Memory B cell (primary cell): ENCODE data around the gene SRSF12.

ENCODE experiments used
- ATAC-seq: fragments of 150-1000 bp; cut with Tn5 transposase; 2 replicates; pipeline ENCODE4 v1.10.0; 2021; ENCODE audit warnings: low read depth, mild to moderate bottlenecking, moderate library complexity
- DNase-seq, 2 donors: peaks; one replicate each; pipeline ENCODE4 v3.0.0; 2022; ENCODE audit warnings: low spot score in 2 of 2
- H3K27ac Mint-ChIP-seq: one replicate; pipeline ENCODE4 v1.8.0; 2022; ENCODE audit warnings: mild to moderate bottlenecking, moderate library complexity, mixed read lengths
- H3K27me3 Mint-ChIP-seq: one replicate; pipeline ENCODE4 v1.8.0; 2022; ENCODE audit warnings: mixed read lengths
- H3K36me3 Mint-ChIP-seq: one replicate; pipeline ENCODE4 v1.8.0; 2022; ENCODE audit warnings: mild to moderate bottlenecking, mixed read lengths
- H3K4me1 Mint-ChIP-seq: one replicate; pipeline ENCODE4 v1.8.0; 2022; ENCODE audit warnings: mixed read lengths
- H3K4me3 Mint-ChIP-seq: one replicate; pipeline ENCODE4 v1.8.0; 2022; ENCODE audit warnings: mild to moderate bottlenecking, moderate library complexity, mixed read lengths
- H3K9me3 Mint-ChIP-seq: one replicate; pipeline ENCODE4 v1.8.0; 2022; ENCODE audit warnings: mixed read lengths

The SRSF12 gene

DNA sequence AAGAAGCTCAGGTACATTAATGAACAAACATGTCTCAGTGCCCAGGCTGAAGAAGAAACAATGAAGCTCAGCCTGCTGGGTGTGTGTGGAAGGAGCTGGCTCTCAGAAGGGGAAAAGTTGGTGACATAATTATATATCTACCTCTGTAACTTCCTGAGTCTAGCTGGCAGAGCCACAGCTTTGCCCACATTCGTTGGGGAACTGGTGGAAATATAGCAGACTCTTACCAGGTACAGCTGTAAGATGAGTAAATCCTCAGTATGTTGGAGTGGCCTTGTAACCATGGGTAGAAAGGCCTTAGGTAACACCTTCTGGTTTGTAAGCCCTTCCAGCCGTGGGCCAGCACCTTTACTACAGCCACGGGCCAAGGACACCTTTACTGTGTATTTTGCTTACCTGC is 67.2 kb downstream of the SRSF12 start:
- H3K4me3 Mint-ChIP-seq, result no peak overlapping the region
- DNase-seq, result no peak
- no peaks in the 10 kb centered on the region for H3K4me1 Mint-ChIP-seq
- H3K27ac Mint-ChIP-seq, result no peak overlapping the region
- no peaks in the 10 kb centered on the region for H3K36me3 Mint-ChIP-seq
- H3K9me3 Mint-ChIP-seq, result no peaks in the 10 kb centered on the region
- no peaks in the 10 kb centered on the region for H3K27me3 Mint-ChIP-seq
- ATAC-seq, result no peak

DNA sequence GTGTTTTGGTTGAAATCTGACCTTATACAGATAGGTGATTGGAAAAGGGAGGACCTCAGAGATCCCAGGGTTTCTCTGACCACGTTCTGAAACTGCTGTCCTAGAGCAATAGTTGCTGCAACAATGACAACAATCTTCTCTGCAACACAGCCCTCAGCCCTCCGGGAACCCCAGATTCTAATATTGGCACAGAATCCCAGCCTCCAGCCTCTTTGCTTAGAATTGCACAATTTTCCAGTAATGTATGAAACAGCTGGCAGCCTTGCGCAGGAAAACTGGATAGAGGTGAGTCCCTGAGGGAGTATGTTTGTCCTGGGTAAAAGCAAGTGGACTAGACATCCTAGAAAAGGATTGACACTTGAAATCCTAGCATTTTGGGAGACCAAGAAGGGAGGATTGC is 67.7 kb downstream of the SRSF12 start:
- no peaks in the 10 kb centered on the region for H3K36me3 Mint-ChIP-seq
- H3K9me3 Mint-ChIP-seq, result no peaks in the 10 kb centered on the region
- no peak for ATAC-seq
- DNase-seq, result no peak
- H3K4me1 Mint-ChIP-seq, result no peaks in the 10 kb centered on the region
- no peak overlapping the region for H3K27ac Mint-ChIP-seq
- no peaks in the 10 kb centered on the region for H3K27me3 Mint-ChIP-seq
- no peak overlapping the region for H3K4me3 Mint-ChIP-seq

DNA sequence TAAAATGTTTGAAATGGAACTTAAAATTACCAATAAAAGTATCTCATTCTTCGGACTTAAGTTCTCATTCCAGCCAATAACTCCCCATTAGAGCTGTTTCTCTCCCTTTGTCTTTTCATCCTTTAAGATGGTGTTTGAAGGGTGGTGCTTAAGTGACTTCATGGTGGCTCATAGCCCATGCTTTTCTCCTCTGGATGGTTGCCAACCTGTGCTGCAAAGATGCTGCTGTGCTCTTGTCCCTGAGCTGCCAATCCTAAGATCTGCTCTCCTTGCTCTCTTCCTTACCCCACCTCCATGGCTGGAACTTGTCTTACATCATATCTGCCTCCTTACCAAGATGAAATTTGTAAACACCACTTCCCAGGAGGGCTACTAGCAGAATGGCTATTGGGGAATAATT is 68.9 kb downstream of the SRSF12 start:
- Mint-ChIP-seq H3K4me3 (no peak overlapping the region), H3K4me1 (peaks cover 2% of the 10 kb centered on the region), H3K27ac (no peak overlapping the region), H3K27me3 (no peaks in the 10 kb centered on the region), H3K36me3 (no peaks in the 10 kb centered on the region), H3K9me3 (no peaks in the 10 kb centered on the region)
- DNase-seq (no peak), ATAC-seq (no peak)

DNA sequence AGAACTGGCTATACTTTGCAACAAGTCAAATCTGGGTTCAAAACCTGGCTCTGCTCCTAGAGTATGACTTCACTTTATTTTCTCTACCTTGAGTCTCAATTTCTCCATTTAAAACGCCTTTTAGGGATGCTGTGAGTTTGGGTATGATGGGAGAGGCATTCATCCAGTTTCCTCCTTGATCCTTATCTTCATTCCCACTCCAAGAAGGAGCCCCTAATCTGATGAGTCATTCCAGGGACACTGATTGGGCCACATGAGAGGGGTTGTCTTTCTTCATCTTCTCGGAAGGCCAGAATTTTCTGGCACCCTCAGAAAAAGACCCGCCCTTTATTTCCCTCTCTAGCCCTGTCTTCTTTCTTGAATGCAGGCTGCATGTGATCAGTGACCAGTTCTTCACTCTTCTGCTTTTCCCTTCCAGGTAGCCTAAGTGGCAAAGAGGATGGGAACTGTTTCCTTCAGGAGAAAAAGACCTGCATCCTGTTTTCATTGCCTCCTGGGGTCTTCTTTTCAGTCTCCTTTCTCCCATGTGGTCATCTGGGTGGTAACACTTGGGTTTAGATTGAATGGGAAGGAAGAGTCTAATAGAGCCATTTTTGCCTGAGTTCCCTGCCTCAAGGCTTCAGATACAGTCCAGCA is 69.5 kb downstream of the SRSF12 start:
- Mint-ChIP-seq H3K36me3 (no peaks in the 10 kb centered on the region), H3K4me1 (peaks cover 2% of the 10 kb centered on the region), H3K27me3 (no peaks in the 10 kb centered on the region), H3K9me3 (no peaks in the 10 kb centered on the region), H3K4me3 (no peak overlapping the region), H3K27ac (no peak overlapping the region)
- DNase-seq (no peak), ATAC-seq (no peak)

DNA sequence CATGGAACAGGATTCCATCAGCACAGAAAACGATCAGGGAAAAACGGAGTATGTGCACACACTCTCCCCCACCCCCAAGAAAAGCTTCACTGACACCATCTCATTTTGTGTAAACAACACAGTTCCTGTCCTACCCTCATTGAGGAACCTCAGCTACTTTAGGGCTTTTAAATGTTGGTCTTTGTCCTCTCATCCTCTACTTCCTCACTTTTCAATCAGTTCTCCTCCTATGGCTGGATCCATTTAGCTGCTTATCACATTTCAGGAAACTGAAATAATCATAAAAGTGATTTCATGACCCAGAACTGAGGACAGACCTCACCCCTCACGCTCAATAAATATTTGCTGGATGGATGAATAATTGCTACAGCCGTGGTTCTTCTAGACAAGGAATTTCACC is 70.4 kb downstream of the SRSF12 start:
- no peak overlapping the region for H3K27ac Mint-ChIP-seq
- H3K4me3 Mint-ChIP-seq, result no peak overlapping the region
- DNase-seq (no peak), ATAC-seq (no peak)
- H3K36me3 Mint-ChIP-seq, result no peaks in the 10 kb centered on the region
- H3K27me3 Mint-ChIP-seq, result no peaks in the 10 kb centered on the region
- H3K4me1 Mint-ChIP-seq, result peaks cover 6% of the 10 kb centered on the region
- H3K9me3 Mint-ChIP-seq, result no peaks in the 10 kb centered on the region
